GM19099 (cell line): ENCODE measurements around the gene RIN3.

Source experiments
- POLR2A ChIP-seq: IDR thresholded peaks from 3 replicates; pipeline ENCODE4 v1.6.1; 2011; ENCODE audit warnings: low read depth; ENCODE audit not compliant: insufficient read length; ENCODE audit errors: extremely low read depth

Gene RIN3

GRCh38 chr14:92549105-92549858, 35.7 kb downstream of the RIN3 start:
- no peak for TF ChIP-seq POLR2A

GRCh38 chr14:92549859-92550230, 36.3 kb downstream of the RIN3 start:
- TF ChIP-seq POLR2A: no peak

GRCh38 chr14:92551044-92551841, 37.7 kb downstream of the RIN3 start:
- no peak for TF ChIP-seq POLR2A

- no peak for TF ChIP-seq POLR2A
These were observed 38.5 kb downstream of the RIN3 start for GRCh38 chr14:92552066-92552465.

- TF ChIP-seq POLR2A: no peak
These were observed 39.9 kb downstream of the RIN3 start for GRCh38 chr14:92553438-92553837.

GRCh38 chr14:92555465-92556111, 42.0 kb downstream of the RIN3 start:
- TF ChIP-seq POLR2A: no peak

DNA sequence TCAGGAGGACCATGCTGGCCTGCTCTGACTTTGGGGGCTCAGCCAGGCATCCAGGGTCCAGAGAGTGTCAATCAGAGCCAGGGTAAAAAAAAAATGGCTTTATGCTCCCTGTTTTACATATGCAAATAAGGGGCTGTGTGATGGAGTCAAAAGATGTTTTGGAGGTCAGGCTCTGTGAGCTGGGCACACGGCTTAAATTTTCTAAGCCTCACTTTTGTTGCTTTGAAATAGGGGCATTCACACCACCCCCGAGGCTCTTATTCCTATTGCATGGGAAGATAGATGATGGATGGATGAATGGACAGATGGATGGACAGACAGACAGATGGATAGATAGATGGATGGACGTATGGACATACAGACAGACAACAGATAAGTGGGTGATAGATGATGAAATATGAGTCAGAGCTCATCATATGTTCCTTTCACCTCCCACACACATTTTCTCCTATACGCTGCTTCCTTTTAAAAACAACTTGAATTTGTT, 42.7 kb downstream of the RIN3 start:
- TF ChIP-seq POLR2A: no peak

- TF ChIP-seq POLR2A: no peak
These were observed 43.4 kb downstream of the RIN3 start for GRCh38 chr14:92556863-92557543.

- TF ChIP-seq POLR2A: no peak
These were observed 43.9 kb downstream of the RIN3 start for GRCh38 chr14:92557544-92557912.

GRCh38 chr14:92558319-92558718, 44.7 kb downstream of the RIN3 start:
- no peak for TF ChIP-seq POLR2A

- no peak for TF ChIP-seq POLR2A
These were observed 45.9 kb downstream of the RIN3 start for GRCh38 chr14:92559486-92559885.

DNA sequence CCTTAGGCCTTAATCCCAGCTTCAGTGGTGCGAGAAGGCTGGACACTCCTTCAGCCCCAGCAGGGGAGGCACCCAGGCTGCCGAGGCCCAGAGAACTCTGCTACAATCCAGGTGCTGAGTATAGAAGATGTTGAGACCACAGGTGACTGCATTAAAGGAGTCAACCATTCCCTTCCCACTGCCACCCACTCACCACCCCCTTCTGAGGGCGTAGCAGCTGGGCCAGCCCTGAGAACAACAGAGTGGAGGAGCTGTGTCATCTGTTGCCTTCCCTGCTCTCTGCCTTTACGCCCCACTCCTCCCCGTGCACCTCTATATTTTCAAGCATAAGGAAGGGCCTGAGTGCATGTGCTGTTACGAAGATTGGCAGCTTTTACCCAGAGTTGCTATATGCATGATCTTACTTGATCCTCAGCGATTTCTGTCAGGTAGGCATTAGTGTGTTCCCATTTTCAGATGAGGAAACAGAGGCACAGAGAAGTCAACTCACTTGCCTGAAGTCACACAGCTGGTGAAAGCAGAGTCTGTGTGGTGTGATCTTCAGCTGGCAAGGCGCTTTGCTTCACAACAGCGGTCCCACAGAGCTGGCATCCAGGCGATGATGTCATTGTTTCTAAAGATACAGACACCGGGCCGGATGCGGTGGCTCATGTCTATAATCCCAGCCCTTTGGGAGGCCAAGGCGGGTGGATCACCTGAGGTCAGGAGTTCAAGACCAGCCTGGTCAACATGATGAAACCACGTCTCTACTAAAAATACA, 46.7 kb downstream of the RIN3 start:
- TF ChIP-seq POLR2A: no peak

GRCh38 chr14:92561906-92562479, 48.4 kb downstream of the RIN3 start:
- no peak for TF ChIP-seq POLR2A

DNA sequence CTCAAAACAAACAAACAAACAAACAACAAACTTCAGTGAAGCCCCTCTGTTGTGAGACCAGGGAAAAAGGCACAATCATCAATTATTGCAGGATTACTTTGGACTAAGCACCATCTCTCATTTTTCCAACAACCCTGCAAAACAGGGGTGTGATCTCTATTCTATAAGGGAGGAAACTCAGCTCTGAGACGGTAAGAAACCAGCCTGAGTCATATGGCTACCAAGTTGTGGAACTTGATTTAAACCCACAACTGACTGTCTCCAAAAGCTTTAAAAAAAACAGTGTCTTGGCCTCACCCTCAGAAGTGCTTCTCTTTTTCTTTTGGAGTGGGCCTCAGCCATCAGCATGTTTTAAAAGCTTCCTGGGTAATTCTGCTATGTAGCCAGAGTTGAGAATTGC, 49.8 kb downstream of the RIN3 start:
- TF ChIP-seq POLR2A: no peak
